C4-2B (cell line): ENCODE measurements around the gene NHERF2.

Experiments
- H3K27ac ChIP-seq: fragments of 450-650 bp; 2 replicates; pipeline ENCODE4 v1.5.1; 2017
- CTCF ChIP-seq: fragments of 450-650 bp; conservative IDR thresholded peaks from 2 replicates; pipeline ENCODE4 v1.5.1; 2017; ENCODE audit warnings: mild to moderate bottlenecking
- ZFX ChIP-seq: fragments of 450-650 bp; IDR thresholded peaks from 2 replicates; pipeline ENCODE4 v1.6.1; 2017

NHERF2 gene

GRCh38 chr16:2056681-2057407 lies 30.1 kb downstream of the NHERF2 start:
- no peak for TF ChIP-seq CTCF
- TF ChIP-seq ZFX = no peak
- no peak overlapping the region for H3K27ac ChIP-seq

GRCh38 chr16:2057438-2057837 lies 30.7 kb downstream of the NHERF2 start:
- H3K27ac ChIP-seq = no peak overlapping the region
- no peak for TF ChIP-seq ZFX
- TF ChIP-seq CTCF = no peak

- no peak for TF ChIP-seq ZFX
- no peak for TF ChIP-seq CTCF
- no peak overlapping the region for H3K27ac ChIP-seq
Observed at GRCh38 chr16:2058420-2058819, 31.7 kb downstream of the NHERF2 start.

GRCh38 chr16:2058872-2059271 lies 32.2 kb downstream of the NHERF2 start:
- no peak for TF ChIP-seq CTCF
- TF ChIP-seq ZFX = no peak
- H3K27ac ChIP-seq = no peak overlapping the region

GRCh38 chr16:2060346-2060745 lies 33.6 kb downstream of the NHERF2 start:
- TF ChIP-seq CTCF (no peak), ZFX (no peak)
- no peak overlapping the region for H3K27ac ChIP-seq

GRCh38 chr16:2061023-2061422 lies 34.3 kb downstream of the NHERF2 start:
- TF ChIP-seq CTCF (no peak), ZFX (no peak)
- no peak overlapping the region for H3K27ac ChIP-seq

- TF ChIP-seq ZFX (no peak), CTCF (no peak)
- no peak overlapping the region for H3K27ac ChIP-seq
Observed at GRCh38 chr16:2061526-2061925, 34.8 kb downstream of the NHERF2 start.
